GM13977 (cell line): Measurements from ENCODE around the gene NLRP1.

Experiments
- DNase-seq: peaks from one replicate; pipeline ENCODE4 v3.0.0; 2012; ENCODE audit warnings: low spot score
- in situ Hi-C: fragments of 300-500 bp; cut with MboI; formaldehyde crosslinking; loops from one replicate; pipeline ENCODE4 v1.12.0; 2022; ENCODE audit warnings: low sequenced_read_pairs, low pct_unique_long_range_greater_than_20kb, mixed read lengths, inconsistent platforms; ENCODE audit not compliant: unreplicated experiment
- TF ChIP-seq, protein P1 (sequence below): IDR thresholded peaks from 2 replicates; pipeline ENCODE4 v1.5.1; 2012; ENCODE audit warnings: mild to moderate bottlenecking, control low read depth; ENCODE audit not compliant: insufficient read depth; ENCODE audit errors: extremely low read depth, missing control alignments

The NLRP1 gene

DNA sequence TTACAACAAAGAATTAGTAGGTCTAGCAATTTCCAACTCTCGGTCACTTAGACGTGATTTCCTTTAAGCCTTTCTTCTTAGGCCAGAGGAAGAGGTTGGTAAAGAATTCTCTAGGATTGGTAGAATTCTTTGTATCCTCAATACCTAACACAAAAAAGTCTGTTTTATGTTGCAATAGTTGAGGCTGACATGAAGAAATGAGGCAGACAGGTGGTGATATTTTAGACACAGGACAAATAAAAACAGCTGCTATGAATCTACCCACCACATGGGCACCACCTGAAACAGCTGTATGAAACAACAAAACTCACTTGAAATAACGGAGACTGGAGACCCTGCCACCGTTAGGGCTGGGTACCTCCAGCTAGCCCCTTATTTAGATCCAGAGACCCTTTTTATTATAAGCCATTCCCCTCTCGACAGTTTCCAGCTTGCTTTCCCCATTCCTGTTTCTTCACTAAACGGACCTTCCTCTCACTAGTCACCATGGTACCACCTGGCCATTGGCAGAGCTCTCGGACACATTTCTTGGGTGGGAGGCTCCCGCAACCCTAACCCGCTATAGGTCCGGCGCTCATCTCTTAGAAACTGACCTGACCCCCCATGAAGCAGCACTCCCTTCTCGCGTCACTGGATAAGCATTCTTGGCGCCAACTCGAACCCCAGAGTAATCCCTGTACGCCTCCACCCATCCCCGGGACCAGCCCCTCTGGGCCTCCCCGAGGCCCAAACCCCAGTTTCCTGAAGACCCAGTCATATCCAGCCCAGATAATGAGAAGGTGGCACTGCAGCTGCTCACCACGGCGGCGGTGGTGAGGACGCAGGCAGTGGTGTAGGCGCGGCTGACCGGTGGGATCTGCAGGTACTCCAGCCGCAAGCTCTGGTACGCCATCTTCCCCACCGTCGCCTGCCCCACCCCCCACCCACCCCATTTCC is 98.8 kb downstream of the NLRP1 start, which contains the start of gene DERL2:
Gene DERL2, minus strand, starts transcription at position 909 of the 936 bp plus-strand sequence. Its CDS starts 17 bp downstream, at position 892.
- DNase-seq, result no peak
- TF ChIP-seq, protein P1, sequence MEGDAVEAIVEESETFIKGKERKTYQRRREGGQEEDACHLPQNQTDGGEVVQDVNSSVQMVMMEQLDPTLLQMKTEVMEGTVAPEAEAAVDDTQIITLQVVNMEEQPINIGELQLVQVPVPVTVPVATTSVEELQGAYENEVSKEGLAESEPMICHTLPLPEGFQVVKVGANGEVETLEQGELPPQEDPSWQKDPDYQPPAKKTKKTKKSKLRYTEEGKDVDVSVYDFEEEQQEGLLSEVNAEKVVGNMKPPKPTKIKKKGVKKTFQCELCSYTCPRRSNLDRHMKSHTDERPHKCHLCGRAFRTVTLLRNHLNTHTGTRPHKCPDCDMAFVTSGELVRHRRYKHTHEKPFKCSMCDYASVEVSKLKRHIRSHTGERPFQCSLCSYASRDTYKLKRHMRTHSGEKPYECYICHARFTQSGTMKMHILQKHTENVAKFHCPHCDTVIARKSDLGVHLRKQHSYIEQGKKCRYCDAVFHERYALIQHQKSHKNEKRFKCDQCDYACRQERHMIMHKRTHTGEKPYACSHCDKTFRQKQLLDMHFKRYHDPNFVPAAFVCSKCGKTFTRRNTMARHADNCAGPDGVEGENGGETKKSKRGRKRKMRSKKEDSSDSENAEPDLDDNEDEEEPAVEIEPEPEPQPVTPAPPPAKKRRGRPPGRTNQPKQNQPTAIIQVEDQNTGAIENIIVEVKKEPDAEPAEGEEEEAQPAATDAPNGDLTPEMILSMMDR, result no peak
- in situ Hi-C loops, result no loop called here

DNA sequence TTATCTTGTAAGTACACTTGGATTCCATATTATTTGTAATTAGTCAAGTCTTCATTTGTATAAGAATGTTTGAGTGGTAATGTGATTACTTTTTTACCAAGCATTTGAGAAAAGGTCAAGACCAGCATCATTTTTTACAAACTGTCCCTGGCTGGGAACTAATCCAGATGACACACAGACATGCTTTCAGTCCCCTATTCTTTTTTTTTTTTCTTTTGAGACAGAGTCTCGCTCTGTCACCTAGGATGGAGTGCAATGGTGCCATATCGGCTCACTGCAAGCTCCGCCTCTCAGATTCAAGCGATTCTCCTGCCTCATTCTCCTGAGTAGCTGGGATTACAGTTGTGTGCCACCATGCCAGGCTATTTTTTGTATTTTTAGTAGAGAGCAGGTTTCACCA is 102.9 kb downstream of the NLRP1 start:
- in situ Hi-C loops, result no loop called here
- TF ChIP-seq, protein P1, result no peak
- no peak for DNase-seq

DNA sequence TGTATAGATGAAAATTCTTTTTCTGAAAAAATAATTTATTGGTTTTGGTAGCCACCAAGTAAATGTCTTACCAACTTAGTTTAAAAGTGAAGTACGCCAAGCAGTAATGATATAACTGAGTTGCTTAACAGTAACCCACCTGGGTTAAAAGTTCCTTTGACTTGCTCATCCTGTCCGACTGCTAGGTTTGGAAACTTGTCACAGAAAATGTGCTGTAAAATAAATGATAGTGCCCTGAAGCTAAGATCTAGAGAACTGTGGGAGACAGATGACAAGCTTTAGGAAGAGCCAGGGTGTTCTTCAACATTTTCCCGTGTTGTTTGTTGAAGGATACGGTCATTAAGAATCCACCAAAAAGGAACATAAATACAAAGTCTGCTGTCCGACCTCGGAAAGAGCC is 103.3 kb downstream of the NLRP1 start:
- TF ChIP-seq, protein P1, result no peak
- no peak for DNase-seq
- in situ Hi-C loops, result no loop called here

DNA sequence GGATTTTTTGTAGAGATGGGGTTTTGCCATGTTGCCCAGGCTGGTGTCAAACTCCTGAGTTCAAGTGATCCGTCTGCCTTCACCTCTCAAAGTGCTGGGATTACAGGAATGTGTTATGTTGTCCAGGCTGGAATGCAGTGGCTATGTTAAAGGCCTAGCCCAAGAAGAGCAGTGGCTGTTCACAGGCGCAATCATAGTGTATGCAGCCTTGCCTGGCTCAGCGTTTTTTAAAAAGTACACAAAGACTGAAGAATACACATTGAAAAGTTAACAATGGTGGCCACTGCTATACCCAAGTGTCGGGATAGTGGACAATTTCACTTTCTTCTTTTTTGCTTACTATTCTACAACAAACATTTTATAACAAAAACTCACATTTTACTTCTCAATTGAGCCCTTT is 105.3 kb downstream of the NLRP1 start:
- DNase-seq, result no peak
- TF ChIP-seq, protein P1, result no peak
- in situ Hi-C loops, result no loop called here

DNA sequence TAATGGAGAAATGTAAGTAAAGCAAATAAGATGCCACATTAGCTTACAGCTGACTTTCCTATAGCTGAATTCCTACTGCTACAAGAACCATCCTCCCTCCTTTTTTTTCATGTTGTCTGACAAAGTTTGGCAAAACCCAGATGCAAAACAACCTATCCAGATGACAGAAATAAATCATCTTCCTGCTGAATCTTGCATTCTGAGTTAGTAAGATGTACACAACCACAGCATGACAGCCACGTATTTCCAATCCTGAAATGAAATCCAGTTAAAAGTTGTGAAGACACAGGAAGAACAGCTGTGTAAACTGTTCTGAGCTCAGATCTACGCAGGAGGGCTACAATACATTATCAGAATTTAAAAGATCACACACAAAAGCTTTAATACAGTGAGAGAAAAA is 110.4 kb downstream of the NLRP1 start:
- in situ Hi-C loops, result no loop called here
- DNase-seq, result no peak
- TF ChIP-seq, protein P1, result no peak

DNA sequence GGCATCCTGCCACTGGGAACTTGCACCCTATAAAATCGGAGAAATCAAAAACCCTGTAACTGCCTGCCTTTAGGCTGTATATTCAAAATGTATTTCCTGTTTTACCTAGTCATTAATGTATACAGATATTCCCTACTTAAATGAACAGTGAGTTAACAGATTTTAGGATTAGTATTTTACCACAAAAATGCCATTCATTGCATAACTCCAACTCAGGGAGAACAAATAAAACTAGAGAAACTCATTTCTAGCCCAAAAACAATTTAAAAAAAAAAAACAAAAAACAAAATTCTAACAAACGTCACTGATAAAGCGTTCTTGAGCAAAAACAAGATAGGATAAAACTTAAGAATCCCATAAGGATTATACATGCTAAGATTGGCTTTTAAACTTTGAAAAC is 111.8 kb downstream of the NLRP1 start:
- DNase-seq, result no peak
- in situ Hi-C loops, result no loop called here
- TF ChIP-seq, protein P1, result no peak
